ENCODE results near the gene RAI1.

DNA sequence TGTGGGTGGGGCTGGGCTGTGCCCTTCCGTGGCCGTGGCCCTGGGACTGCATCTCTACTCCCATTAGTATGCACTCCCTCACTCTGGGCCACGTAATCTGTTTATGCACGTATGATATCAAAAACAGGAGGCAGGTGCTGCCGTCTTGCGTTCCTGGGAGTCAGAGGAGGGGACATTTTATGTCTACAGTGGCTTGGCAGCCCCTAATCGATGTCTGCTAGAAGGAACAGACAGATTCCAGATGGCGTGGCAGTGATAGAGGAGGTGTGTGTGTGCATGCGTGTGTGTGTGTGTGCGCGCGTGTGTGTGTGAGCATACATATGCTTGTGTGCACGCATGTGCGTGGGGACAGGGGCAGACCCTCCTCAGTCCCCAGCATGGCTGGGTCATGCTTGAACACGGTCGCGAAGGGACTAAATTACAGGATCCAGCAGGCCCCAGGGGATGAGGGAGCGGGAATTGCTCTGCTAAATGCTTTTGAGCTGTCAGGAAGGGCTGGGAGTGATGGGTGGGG is 110.8 kb downstream of the RAI1 start:
- TF ChIP-seq POLR2A (IDR thresholded peaks at IDR 0.05), result no peak
- no peak for TF ChIP-seq EP300 (IDR thresholded peaks at IDR 0.05)

All from sigmoid colon (tissue), 4 donors.